CD4-positive, alpha-beta memory T cell (primary cell): ENCODE data around the gene COMMD4. TPM values are rescaled to one million over a fixed set of nuclear protein-coding genes. Genes with fewer than 3 reads are reported as not detected.
"Not testable (repeated sequence)": the region's sequence is repeated elsewhere in the genome, so short reads cannot be mapped to it uniquely, and the experiment has no call there.

ENCODE experiments used
- CTCF ChIA-PET: fragments of 350-600 bp; sonication (Branson Sonifier 250); formaldehyde crosslinking; loops from one replicate; lab custom pipeline; 2021; ENCODE audit warnings: inconsistent platforms; ENCODE audit not compliant: partially characterized antibody; lab: Charles Lee
- POLR2A ChIA-PET: fragments of 350-600 bp; sonication (Branson Sonifier 250); formaldehyde crosslinking; loops from one replicate; lab custom pipeline; 2021; ENCODE audit not compliant: partially characterized antibody; lab: Charles Lee
- DNase-seq, 5 donors: peaks; one replicate each; pipeline versions ENCODE4 v3.0.0 to v3.0.0-alpha.2; 2020 to 2022; ENCODE audit warnings: mixed read lengths in 1 of 5
- H3K27ac ChIP-seq: one replicate; pipeline ENCODE4 v1.7.0; 2013; ENCODE audit warnings: low read depth, low read length
- H3K27me3 ChIP-seq: 2 replicates; pipeline ENCODE4 v1.7.0; 2013; ENCODE audit warnings: mild to moderate bottlenecking, low read length, moderate library complexity; ENCODE audit not compliant: insufficient read depth
- H3K36me3 ChIP-seq: 2 replicates; pipeline ENCODE4 v1.7.0; 2013; ENCODE audit warnings: mild to moderate bottlenecking, low read length, moderate library complexity; ENCODE audit not compliant: insufficient read depth
- H3K4me1 ChIP-seq: 2 replicates; pipeline ENCODE4 v1.7.0; 2013; ENCODE audit warnings: mild to moderate bottlenecking, low read length, moderate library complexity; ENCODE audit not compliant: insufficient read depth
- H3K4me3 ChIP-seq, 2 donors: one replicate each; pipeline ENCODE4 v1.7.0; 2013; ENCODE audit warnings: low read length in 2 of 2, mild to moderate bottlenecking in 1 of 2
- H3K9me3 ChIP-seq, 2 donors: one replicate each; pipeline ENCODE4 v1.7.0; 2013; ENCODE audit warnings: low read length in 2 of 2, control low read depth in 1 of 2; ENCODE audit not compliant: control insufficient read depth in 1 of 2
- H3K27ac Mint-ChIP-seq, 7 donors: one replicate each; pipeline ENCODE4 v1.8.0; 2020 to 2021; ENCODE audit warnings: mixed read lengths in 7 of 7, mild to moderate bottlenecking in 6 of 7, inconsistent platforms in 3 of 7, moderate library complexity in 3 of 7
- H3K27me3 Mint-ChIP-seq, 2 donors: one replicate each; pipeline ENCODE4 v1.8.0; 2020 to 2021; ENCODE audit warnings: mixed read lengths in 2 of 2
- H3K36me3 Mint-ChIP-seq, 2 donors: one replicate each; pipeline ENCODE4 v1.8.0; 2020 to 2021; ENCODE audit warnings: mixed read lengths in 2 of 2, inconsistent platforms in 1 of 2, mild to moderate bottlenecking in 1 of 2
- H3K4me1 Mint-ChIP-seq, 4 donors: one replicate each; pipeline ENCODE4 v1.8.0; 2020 to 2021; ENCODE audit warnings: mixed read lengths in 4 of 4, mild to moderate bottlenecking in 1 of 4
- H3K4me3 Mint-ChIP-seq, 8 donors: one replicate each; pipeline ENCODE4 v1.8.0; 2020 to 2021; ENCODE audit warnings: mixed read lengths in 8 of 8, mild to moderate bottlenecking in 7 of 8, moderate library complexity in 6 of 8, inconsistent platforms in 3 of 8
- H3K9me3 Mint-ChIP-seq, 8 donors: one replicate each; pipeline ENCODE4 v1.8.0; 2020 to 2021; ENCODE audit warnings: mixed read lengths in 8 of 8, mild to moderate bottlenecking in 5 of 8, inconsistent platforms in 3 of 8, moderate library complexity in 1 of 8
- intact Hi-C: fragments of 100-400 bp; cut with micrococcal nuclease; formaldehyde crosslinking; loops from one replicate; pipeline ENCODE4 v1.15.1; 2023
- polyA plus RNA-seq, 2 donors: library from polyadenylated mRNA; unstranded; fragments of 300-500 nt; fragmentation: Illumina TruSeq; gene quantifications; one replicate each; pipeline ENCODE4 v1.2.3, GENCODE V29; 2021
- total RNA-seq, 2 experiments: library from RNA; stranded (reverse); gene quantifications; one replicate each; pipeline ENCODE4 v1.2.3, GENCODE V29; 2021

Gene COMMD4
- total and polyA plus RNA-seq, 4 experiments from 2014 or later = 33.9 to 45.6 (median 38.7) TPM

DNA sequence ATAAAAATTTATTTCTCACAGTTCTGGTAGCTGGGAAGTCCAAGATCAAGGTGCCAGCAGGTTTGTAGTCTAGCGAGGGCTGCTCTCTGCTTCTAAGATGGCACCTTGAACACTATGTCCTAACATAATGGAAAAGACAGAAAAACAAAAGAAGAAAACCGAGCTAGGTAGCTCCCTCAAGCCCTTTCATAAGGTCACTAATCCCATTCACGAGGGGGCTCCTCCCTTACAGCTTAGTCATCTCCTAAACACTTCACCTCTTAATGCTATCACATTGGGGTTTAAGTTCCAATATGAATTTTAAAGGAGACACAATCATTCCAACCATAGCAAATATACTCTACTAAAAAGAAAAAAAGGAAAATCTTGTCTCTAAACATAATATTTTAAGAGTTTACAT is 29.7 kb upstream of the COMMD4 start:
- no peaks in the 10 kb centered on the region for H3K9me3 ChIP-seq
- no peak overlapping the region for H3K4me3 ChIP-seq
- no peaks in the 10 kb centered on the region for H3K36me3 Mint-ChIP-seq
- intact Hi-C loops = no loop called here
- H3K27me3 ChIP-seq = no peaks in the 10 kb centered on the region
- no peak overlapping the region for H3K27ac ChIP-seq
- H3K27me3 Mint-ChIP-seq = peaks cover 15 to 28% of the 10 kb centered on the region in 2 donors
- ChIA-PET POLR2A (no interaction called here), CTCF (interaction anchor here (1.1 kb wide), 1 partner anchor 99 kb away, joined by 3 read pairs; no protein-coding TSS in a partner anchor)
- H3K9me3 Mint-ChIP-seq = no peaks in the 10 kb centered on the region
- H3K4me1 Mint-ChIP-seq = no peaks in the 10 kb centered on the region
- H3K4me1 ChIP-seq = peaks cover 4% of the 10 kb centered on the region
- no peak overlapping the region for H3K27ac Mint-ChIP-seq
- no peak overlapping the region for H3K4me3 Mint-ChIP-seq
- no peaks in the 10 kb centered on the region for H3K36me3 ChIP-seq
- DNase-seq = no peak

- Histone ChIP-seq H3K27ac (no peak overlapping the region), H3K27me3 (no peaks in the 10 kb centered on the region), H3K4me3 (no peak overlapping the region), H3K4me1 (peaks cover 4% of the 10 kb centered on the region), H3K9me3 (no peaks in the 10 kb centered on the region), H3K36me3 (no peaks in the 10 kb centered on the region)
- Mint-ChIP-seq H3K9me3 (no peaks in the 10 kb centered on the region), H3K4me1 (peaks cover 0 to 2% (median 0%) of the 10 kb centered on the region in 4 donors), H3K27me3 (peaks cover 15 to 28% of the 10 kb centered on the region in 2 donors), H3K4me3 (no peak overlapping the region), H3K27ac (no peak overlapping the region), H3K36me3 (no peaks in the 10 kb centered on the region)
- ChIA-PET CTCF (no interaction called here), POLR2A (no interaction called here)
- intact Hi-C loops = no loop called here
- DNase-seq = no peak
Observed at GRCh38 chr15:75307778-75308390, 28.0 kb upstream of the COMMD4 start.

- H3K4me3 Mint-ChIP-seq = no peak overlapping the region
- no peak for DNase-seq
- H3K36me3 Mint-ChIP-seq = no peaks in the 10 kb centered on the region
- Histone ChIP-seq H3K27ac (no peak overlapping the region), H3K36me3 (no peaks in the 10 kb centered on the region), H3K4me3 (no peak overlapping the region), H3K4me1 (peaks cover 4% of the 10 kb centered on the region), H3K27me3 (no peaks in the 10 kb centered on the region), H3K9me3 (no peaks in the 10 kb centered on the region)
- peaks cover 15 to 22% of the 10 kb centered on the region in 2 donors for H3K27me3 Mint-ChIP-seq
- H3K27ac Mint-ChIP-seq = no peak overlapping the region
- no peaks in the 10 kb centered on the region for H3K9me3 Mint-ChIP-seq
- peaks cover 0 to 2% (median 0%) of the 10 kb centered on the region in 4 donors for H3K4me1 Mint-ChIP-seq
- POLR2A ChIA-PET = no interaction called here
- CTCF ChIA-PET = no interaction called here
- intact Hi-C loops = no loop called here
Observed at GRCh38 chr15:75309711-75310110, 26.2 kb upstream of the COMMD4 start.

DNA sequence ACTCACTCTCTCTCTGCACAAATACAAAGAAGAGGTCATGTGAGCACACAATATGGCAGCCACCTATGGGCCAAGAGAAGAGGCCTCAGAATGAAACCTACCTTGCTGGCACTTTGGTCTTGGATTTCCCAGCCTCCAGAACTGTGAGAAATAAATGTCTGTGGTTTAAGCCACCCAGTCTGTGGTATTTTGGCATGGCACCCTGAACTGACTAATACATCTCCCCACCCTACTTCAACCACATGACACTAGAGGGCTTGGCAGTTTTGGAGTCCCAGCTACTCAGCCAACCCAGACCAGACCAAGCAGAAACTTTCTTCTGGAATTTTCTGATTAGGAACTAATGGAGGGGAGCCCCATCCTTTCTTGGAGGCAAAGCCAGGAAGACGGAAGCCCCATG is 23.3 kb upstream of the COMMD4 start:
- H3K27me3 ChIP-seq, intact Hi-C loops, DNase-seq, H3K4me1 ChIP-seq, H3K27ac ChIP-seq, H3K9me3 Mint-ChIP-seq, H3K4me1 Mint-ChIP-seq, H3K36me3 Mint-ChIP-seq, CTCF ChIA-PET, H3K9me3 ChIP-seq, H3K36me3 ChIP-seq, H3K4me3 ChIP-seq, POLR2A ChIA-PET: not testable (repeated sequence)
- Mint-ChIP-seq H3K4me3 (peak overlapping the region in 1 of 8 donors; percentile 3), H3K27me3 (peaks cover 7 to 12% of the 10 kb centered on the region in 2 donors), H3K27ac (peak overlapping the region in 1 of 7 donors; percentile 25)

DNA sequence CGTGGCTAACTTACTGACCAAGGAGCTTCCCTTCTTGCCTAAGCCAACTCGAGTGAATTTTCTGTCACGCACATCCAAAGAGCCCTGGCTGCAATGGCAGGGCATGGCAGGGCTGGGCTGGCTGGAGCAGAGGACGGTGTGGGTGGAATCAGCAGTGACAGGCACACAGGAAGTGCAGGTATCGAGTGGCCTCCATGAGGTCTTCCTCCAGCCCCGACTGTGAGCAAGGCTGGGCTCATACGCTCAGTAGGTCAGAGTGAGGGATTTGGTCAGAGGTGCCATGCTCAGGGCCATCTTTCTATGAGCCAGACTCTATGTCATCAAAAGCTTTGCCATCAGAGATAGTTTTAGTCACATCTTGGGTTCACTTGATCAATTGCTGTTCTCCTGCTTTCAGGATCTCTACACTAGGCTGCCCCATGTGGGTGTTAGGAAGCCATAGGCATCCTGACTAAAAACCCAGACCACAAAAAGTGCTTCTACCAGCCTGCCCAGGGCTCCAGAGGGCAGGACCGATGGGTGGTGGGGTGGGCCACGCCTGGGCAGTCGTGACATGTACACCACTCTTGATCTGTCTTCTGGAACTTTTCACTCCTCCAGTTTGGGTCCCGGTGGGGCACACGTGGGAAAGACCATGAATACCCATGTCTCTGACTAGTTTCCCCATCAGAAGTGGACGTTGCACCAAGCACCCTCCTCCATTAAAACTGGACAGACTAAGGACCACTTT is 22.6 kb upstream of the COMMD4 start:
- no peak overlapping the region for H3K27ac Mint-ChIP-seq
- POLR2A ChIA-PET = no interaction called here

GRCh38 chr15:75314552-75315290 is 21.1 kb upstream of the COMMD4 start:
- no peaks in the 10 kb centered on the region for H3K9me3 Mint-ChIP-seq
- H3K4me1 Mint-ChIP-seq = peaks cover 0 to 2% (median 0%) of the 10 kb centered on the region in 4 donors
- intact Hi-C loops = no loop called here
- H3K4me1 ChIP-seq = no peaks in the 10 kb centered on the region
- DNase-seq = no peak
- H3K27ac Mint-ChIP-seq = no peak overlapping the region
- no peaks in the 10 kb centered on the region for H3K27me3 Mint-ChIP-seq
- ChIA-PET CTCF (interaction anchor here (0.7 kb wide), 1 partner anchor 324 kb away, joined by 4 read pairs; no protein-coding TSS in a partner anchor), POLR2A (no interaction called here)
- H3K27me3 ChIP-seq = no peaks in the 10 kb centered on the region
- no peaks in the 10 kb centered on the region for H3K36me3 ChIP-seq
- no peak overlapping the region for H3K4me3 Mint-ChIP-seq
- no peaks in the 10 kb centered on the region for H3K9me3 ChIP-seq
- H3K27ac ChIP-seq = no peak overlapping the region
- H3K4me3 ChIP-seq = no peak overlapping the region
- H3K36me3 Mint-ChIP-seq = no peaks in the 10 kb centered on the region

More for the DNA sequence above, 22.6 kb upstream of the COMMD4 start:
- H3K27ac ChIP-seq = no peak overlapping the region
- Mint-ChIP-seq H3K4me1 (peaks cover 0 to 2% (median 0%) of the 10 kb centered on the region in 4 donors), H3K4me3 (no peak overlapping the region), H3K27me3 (peaks cover 3 to 7% of the 10 kb centered on the region in 2 donors), H3K9me3 (no peaks in the 10 kb centered on the region), H3K36me3 (no peaks in the 10 kb centered on the region)
- no peaks in the 10 kb centered on the region for H3K4me1 ChIP-seq
- H3K27me3 ChIP-seq = no peaks in the 10 kb centered on the region
- H3K4me3 ChIP-seq = no peak overlapping the region
- DNase-seq = no peak
- no peaks in the 10 kb centered on the region for H3K36me3 ChIP-seq
- no peaks in the 10 kb centered on the region for H3K9me3 ChIP-seq
- CTCF ChIA-PET = no interaction called here
- intact Hi-C loops = no loop called here

- H3K4me3 Mint-ChIP-seq, H3K4me1 Mint-ChIP-seq, H3K27me3 Mint-ChIP-seq, H3K9me3 Mint-ChIP-seq, intact Hi-C loops, DNase-seq, CTCF ChIA-PET, H3K4me3 ChIP-seq, H3K9me3 ChIP-seq, POLR2A ChIA-PET, H3K4me1 ChIP-seq, H3K36me3 ChIP-seq, H3K27ac ChIP-seq, H3K27ac Mint-ChIP-seq, H3K27me3 ChIP-seq, H3K36me3 Mint-ChIP-seq: not testable (repeated sequence)
Observed at GRCh38 chr15:75319231-75319897, 16.5 kb upstream of the COMMD4 start.
